ENCODE measurements around the gene HNRNPA3.
A peak's percentile ranks its signal among the peaks of the same experiment; 100 is the strongest.
"Not testable (repeated sequence)": the region's sequence is repeated elsewhere in the genome, so short reads cannot be mapped to it uniquely, and the experiment has no call there.

HNRNPA3 gene

DNA sequence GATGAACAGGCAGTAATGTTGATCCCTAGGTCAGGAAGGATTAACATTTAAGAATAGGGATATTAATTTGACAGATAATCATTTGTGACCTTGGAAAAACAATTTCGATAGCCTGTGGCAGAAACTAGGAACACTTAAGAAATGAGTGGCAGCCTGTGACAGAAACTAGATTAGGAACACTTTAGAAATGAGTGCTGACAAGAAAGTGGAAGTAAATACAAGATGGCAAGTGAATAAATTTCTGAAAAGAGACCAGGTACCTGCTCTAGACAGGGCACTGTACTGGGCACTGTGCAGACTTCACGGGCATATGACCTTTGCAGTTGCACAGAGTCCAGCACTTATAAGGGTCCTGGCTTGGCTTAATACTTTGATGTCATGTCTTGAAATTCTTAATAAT, 5.5 kb upstream of the HNRNPA3 start:
- no peak for DNase-seq (ENCODE audit: low read depth)
- TF ChIP-seq, protein P1, sequence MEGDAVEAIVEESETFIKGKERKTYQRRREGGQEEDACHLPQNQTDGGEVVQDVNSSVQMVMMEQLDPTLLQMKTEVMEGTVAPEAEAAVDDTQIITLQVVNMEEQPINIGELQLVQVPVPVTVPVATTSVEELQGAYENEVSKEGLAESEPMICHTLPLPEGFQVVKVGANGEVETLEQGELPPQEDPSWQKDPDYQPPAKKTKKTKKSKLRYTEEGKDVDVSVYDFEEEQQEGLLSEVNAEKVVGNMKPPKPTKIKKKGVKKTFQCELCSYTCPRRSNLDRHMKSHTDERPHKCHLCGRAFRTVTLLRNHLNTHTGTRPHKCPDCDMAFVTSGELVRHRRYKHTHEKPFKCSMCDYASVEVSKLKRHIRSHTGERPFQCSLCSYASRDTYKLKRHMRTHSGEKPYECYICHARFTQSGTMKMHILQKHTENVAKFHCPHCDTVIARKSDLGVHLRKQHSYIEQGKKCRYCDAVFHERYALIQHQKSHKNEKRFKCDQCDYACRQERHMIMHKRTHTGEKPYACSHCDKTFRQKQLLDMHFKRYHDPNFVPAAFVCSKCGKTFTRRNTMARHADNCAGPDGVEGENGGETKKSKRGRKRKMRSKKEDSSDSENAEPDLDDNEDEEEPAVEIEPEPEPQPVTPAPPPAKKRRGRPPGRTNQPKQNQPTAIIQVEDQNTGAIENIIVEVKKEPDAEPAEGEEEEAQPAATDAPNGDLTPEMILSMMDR (conservative IDR thresholded peaks at IDR 0.05; ENCODE audit: control insufficient read depth, insufficient read depth, low read depth, low read length) = no peak
- no peak overlapping the region for H3K4me3 ChIP-seq (ENCODE audit: control insufficient read depth, low read depth, low read length)

DNA sequence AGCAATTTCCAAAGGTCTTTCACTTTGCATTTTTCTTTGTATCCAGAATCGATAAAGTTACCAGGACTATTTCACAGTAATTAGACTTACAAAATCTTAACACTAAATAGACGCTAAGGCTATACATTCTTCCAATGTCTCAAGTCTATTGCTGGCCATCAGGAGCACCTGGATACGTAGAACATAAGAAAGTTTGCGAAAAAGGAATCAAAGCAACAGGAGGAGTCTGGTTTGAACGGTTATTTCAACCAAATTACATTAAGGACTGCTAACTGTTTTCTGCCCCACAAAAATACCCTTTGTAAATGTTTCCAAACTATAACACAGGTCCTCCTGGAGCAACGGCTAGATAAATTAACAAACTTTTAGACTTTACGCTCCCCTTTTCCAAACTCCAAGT, 1.4 kb upstream of the HNRNPA3 start:
- H3K4me3 ChIP-seq (ENCODE audit: control insufficient read depth, low read depth, low read length) = peak overlapping the region; percentile 64
- no peak for DNase-seq (ENCODE audit: low read depth)
- TF ChIP-seq, protein P1 (conservative IDR thresholded peaks at IDR 0.05; ENCODE audit: control insufficient read depth, insufficient read depth, low read depth, low read length) = no peak

DNA sequence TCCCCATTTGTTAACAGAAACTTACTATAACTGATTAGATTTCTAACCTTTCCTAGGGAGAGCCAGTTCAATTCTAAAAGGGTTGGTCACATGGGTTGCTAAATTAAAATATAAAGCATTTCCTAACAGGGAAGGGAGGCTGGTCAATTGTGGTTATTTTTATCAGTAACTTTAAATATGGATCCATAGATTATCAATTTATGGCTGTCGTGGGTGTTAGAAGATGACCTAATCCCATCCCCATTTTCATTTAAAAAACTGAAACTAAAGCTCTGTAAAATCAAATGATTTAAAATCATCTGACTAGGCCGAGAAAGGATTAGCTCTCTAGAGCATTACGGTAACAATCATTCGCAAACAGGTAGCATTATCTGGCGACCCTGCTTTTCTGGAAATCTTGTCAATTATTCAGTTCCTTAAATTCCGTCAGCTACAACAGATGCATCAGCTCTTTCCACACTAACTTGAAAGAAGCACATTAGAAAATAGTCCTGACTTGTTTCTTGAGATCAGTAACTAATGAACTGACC, 953 bp upstream of the HNRNPA3 start:
- TF ChIP-seq, protein P1 (conservative IDR thresholded peaks at IDR 0.05; ENCODE audit: control insufficient read depth, insufficient read depth, low read depth, low read length) = no peak

DNA sequence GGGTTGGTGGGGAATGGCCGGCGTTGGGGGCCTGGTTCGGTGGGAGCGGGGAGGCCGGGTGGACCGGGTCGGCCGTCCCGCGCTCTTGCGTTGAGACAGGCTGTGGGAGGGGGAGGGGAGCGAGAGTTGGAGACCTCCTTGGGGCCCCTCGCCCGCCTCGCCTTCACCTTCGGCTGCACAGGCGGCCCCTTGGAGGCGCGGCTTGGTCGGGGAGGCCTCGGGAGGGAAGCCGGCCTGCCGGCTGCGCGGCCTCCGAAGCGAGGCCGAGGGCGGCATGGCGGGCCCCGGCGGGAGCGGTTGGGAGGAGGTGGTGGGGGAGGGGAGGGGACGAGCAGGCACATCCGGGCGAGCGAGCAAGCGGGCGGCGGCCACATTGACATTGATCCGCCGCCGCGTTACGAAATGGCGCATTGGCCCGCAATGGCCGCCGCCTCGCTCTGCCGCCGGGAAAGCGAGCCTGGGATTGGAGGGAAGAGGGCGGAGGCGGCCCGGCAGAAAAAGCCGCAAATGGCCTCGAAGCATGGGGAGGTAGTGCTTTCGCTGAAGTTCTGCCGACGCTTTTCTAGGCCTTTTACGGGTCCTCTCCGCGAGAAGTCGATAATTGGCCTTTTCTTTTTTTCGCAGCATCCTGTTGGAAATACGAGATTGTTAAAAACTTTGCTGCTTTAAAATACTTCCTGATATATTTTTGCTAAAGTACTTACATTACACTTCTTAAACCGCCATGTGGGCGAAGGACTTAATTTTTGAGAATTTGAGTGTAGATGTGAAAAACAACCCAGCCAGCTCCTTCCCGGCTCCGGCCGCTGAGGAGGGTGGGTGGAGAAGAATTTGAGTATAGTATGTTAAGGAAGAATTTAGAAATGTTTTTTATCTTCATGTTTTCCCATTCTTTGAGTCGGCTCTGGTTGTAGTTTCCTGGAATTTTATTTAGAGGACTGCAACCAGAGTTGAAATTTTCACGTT, 580 bp downstream of the HNRNPA3 start:
- peak; percentile 85 for DNase-seq (ENCODE audit: low read depth)
- TF ChIP-seq, protein P1 (conservative IDR thresholded peaks at IDR 0.05; ENCODE audit: control insufficient read depth, insufficient read depth, low read depth, low read length) = no peak
- H3K4me3 ChIP-seq (ENCODE audit: control insufficient read depth, low read depth, low read length) = peak overlapping the region; percentile 79

More for the DNA sequence above, 953 bp upstream of the HNRNPA3 start:
- no peak for DNase-seq (ENCODE audit: low read depth)
- peak overlapping the region; percentile 64 for H3K4me3 ChIP-seq (ENCODE audit: control insufficient read depth, low read depth, low read length)

DNA sequence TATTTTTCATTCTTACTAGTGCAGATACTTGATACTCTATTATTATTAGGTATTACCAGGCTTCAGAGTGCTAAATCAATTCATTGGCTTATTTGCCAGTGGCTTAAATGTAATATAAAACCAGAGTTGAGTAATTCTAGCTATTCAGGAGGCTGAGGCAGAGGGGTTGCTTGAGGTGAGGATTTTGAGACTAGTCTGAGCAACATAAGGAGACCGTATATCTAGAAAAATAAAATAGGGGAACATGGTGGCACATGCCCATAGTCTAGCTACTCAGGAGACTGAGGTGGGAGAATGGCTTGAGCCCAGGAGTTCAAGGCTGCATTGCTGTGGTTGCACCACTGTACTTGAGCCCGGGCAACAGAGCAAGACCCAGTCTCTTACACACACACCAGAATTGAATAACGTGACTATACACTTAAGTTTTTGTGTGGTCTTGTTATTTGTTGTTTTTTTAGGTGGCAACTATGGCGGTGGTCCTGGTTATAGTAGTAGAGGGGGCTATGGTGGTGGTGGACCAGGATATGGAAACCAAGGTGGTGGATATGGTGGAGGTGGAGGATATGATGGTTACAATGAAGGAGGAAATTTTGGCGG, 4.8 kb downstream of the HNRNPA3 start:
- TF ChIP-seq, protein P1 (conservative IDR thresholded peaks at IDR 0.05; ENCODE audit: control insufficient read depth, insufficient read depth, low read depth, low read length) = no peak
- no peak for DNase-seq (ENCODE audit: low read depth)
- no peak overlapping the region for H3K4me3 ChIP-seq (ENCODE audit: control insufficient read depth, low read depth, low read length)

DNA sequence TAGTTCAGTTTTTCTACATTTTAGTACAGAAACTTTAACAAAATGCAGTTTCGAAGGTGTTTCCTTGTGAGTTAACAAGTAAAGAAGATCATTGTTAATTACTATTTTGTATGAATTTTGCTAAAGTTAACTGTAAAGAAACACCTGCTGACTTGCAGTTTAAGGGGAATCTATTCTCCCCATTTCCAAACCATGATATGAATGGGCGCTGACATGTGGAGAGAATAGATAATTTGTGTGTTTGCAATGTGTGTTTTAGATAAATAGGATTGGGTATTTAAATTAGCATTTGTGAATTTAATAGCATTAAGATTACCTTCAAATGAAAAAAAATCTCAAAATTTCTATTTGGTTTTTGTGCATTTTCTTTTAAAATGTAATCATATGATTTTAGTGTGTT, 7.2 kb downstream of the HNRNPA3 start:
- DNase-seq (ENCODE audit: low read depth); H3K4me3 ChIP-seq (ENCODE audit: control insufficient read depth, low read depth, low read length): not testable (repeated sequence)

DNA sequence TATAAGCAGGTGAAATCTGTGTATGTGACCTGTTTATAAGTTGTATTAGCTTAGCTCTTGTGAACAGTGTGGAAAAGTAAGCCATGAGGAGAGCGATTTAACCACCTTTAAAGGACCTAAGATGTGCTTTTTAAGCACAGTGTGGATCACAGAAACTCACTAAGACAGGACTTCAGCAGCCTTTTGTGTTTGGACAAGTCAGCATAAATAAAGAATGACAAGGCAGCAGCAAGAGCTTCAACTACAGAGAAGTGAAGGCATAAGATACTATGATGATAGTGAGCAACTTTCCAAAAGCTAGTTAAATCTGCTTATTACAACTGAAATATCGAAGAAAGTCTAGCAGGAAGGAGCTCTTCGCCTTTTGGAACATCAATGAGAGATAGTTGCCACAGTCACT, 8.9 kb downstream of the HNRNPA3 start:
- no peak overlapping the region for H3K4me3 ChIP-seq (ENCODE audit: control insufficient read depth, low read depth, low read length)
- DNase-seq (ENCODE audit: low read depth) = no peak
- TF ChIP-seq, protein P1 (conservative IDR thresholded peaks at IDR 0.05; ENCODE audit: control insufficient read depth, insufficient read depth, low read depth, low read length) = no peak
